ENCODE measurements around the gene PIGQ.

Gene PIGQ

GRCh38 chr16:630815-631405 is 61.1 kb downstream of the PIGQ start, which contains the start of gene WFIKKN1:
WFIKKN1 (plus strand) TSS chr16:630985; CDS start chr16:631254, 269 bp downstream.
- peak; percentile 82 for DNase-seq

GRCh38 chr16:631808-632358 is 62.1 kb downstream of the PIGQ start:
- DNase-seq, result no peak

GRCh38 chr16:632486-633335 is 62.9 kb downstream of the PIGQ start:
- no peak for DNase-seq

- DNase-seq, result no peak
These were observed 63.7 kb downstream of the PIGQ start for GRCh38 chr16:633336-634050.
